Body of pancreas (tissue), 4 donors: ENCODE data around the gene TAS2R5. TPM values are rescaled to one million over a fixed set of nuclear protein-coding genes. Genes with fewer than 3 reads are reported as not detected.

Source experiments
- ATAC-seq: fragments of 150-250 bp; one replicate; pipeline ENCODE4 v1.9.1; 2016
- DNase-seq, 4 donors: peaks; one replicate each; pipeline ENCODE4 v3.0.0-alpha.2; 2019
- H3K27ac ChIP-seq, 4 donors: fragments of 200-600 bp; sonication (generic); 1 replicate in 3 of 4; 2 replicates in 1 of 4; pipeline versions ENCODE4 v1.5.1 to v1.6.1; 2016 to 2019; ENCODE audit warnings: mild to moderate bottlenecking in 1 of 4, mixed read lengths in 1 of 4, moderate library complexity in 1 of 4
- H3K27me3 ChIP-seq, 2 donors: fragments of 200-600 bp; sonication (generic); one replicate each; pipeline ENCODE4 v1.6.0; 2016; ENCODE audit warnings: mild to moderate bottlenecking in 1 of 2
- H3K36me3 ChIP-seq, 2 donors: fragments of 200-600 bp; sonication (generic); replicated peaks in 1 of 2; 2 replicates each; pipeline ENCODE4 v1.5.1; 2016; ENCODE audit warnings: low read depth in 2 of 2; ENCODE audit not compliant: insufficient read depth in 1 of 2
- H3K4me1 ChIP-seq: fragments of 200-600 bp; sonication (generic); one replicate; pipeline ENCODE4 v1.6.0; 2016
- H3K4me3 ChIP-seq, 2 donors: fragments of 200-600 bp; sonication (generic); 1 replicate in 1 of 2; 2 replicates in 1 of 2; pipeline ENCODE4 v1.5.1; 2016 to 2019
- H3K9me3 ChIP-seq, 3 donors: fragments of 200-600 bp; sonication (generic); 1 replicate in 2 of 3; 2 replicates in 1 of 3; pipeline ENCODE4 v1.5.1; 2016
- CTCF ChIP-seq, 7 experiments: fragments of 450-650 bp in 4 of 7; fragments of 200-600 bp in 3 of 7; sonication (generic) in 3 of 7; IDR thresholded peaks; one replicate each; pipeline ENCODE4 v1.5.1; 2016 to 2019; ENCODE audit warnings: antibody characterized with exemption in 7 of 7
- POLR2A ChIP-seq, 3 donors: fragments of 450-650 bp; IDR thresholded peaks; one replicate each; pipeline ENCODE4 v1.6.1; 2016; ENCODE audit warnings: antibody characterized with exemption in 3 of 3, mild to moderate bottlenecking in 2 of 3
- WGBS, 2 donors: methylation state at CpG; one replicate each; pipeline ENCODE4 v1.1.5; 2017; 5-methylcytosine and 5-hydroxymethylcytosine counted together
- intact Hi-C: fragments of 100-400 bp; cut with DNase I; formaldehyde crosslinking; loops from one replicate; pipeline ENCODE4 v1.15.1; 2023
- total RNA-seq, 2 donors: library from RNA; depleted of rRNA; stranded (reverse); fragments of >200 nt; gene quantifications; one replicate each; pipeline ENCODE4 v1.1.0, GENCODE V29; 2016

TAS2R5 gene
- total RNA-seq, 2 donors from 2014 or later: 0.99 to 1.0 TPM

GRCh38 chr7:141838581-141838980 lies 48.6 kb downstream of the TAS2R5 start:
- TF ChIP-seq CTCF (IDR thresholded peaks at IDR 0.05) (no peak), POLR2A (IDR thresholded peaks at IDR 0.05) (no peak)
- no peak for DNase-seq
- no peaks in the 10 kb centered on the region for H3K36me3 ChIP-seq
- intact Hi-C loops: no loop called here
- 89 to 94% methylated on average over 1 of the region's 1 CpG for WGBS, 2 donors
- H3K27me3 ChIP-seq: no peaks in the 10 kb centered on the region
- H3K9me3 ChIP-seq: no peaks in the 10 kb centered on the region
- peaks cover 34% of the 10 kb centered on the region for H3K4me1 ChIP-seq
- H3K4me3 ChIP-seq: no peak overlapping the region
- ATAC-seq: no peak
- H3K27ac ChIP-seq: no peak overlapping the region

- ATAC-seq (no peak), DNase-seq (no peak)
- no peaks in the 10 kb centered on the region for H3K27me3 ChIP-seq
- TF ChIP-seq CTCF (IDR thresholded peaks at IDR 0.05) (no peak), POLR2A (IDR thresholded peaks at IDR 0.05) (no peak)
- H3K4me3 ChIP-seq: no peak overlapping the region
- WGBS, 2 donors: 83 to 84% methylated on average over 4 of the region's 4 CpGs
- no peaks in the 10 kb centered on the region for H3K9me3 ChIP-seq
- H3K4me1 ChIP-seq: peaks cover 40% of the 10 kb centered on the region
- H3K27ac ChIP-seq: no peak overlapping the region
- no peaks in the 10 kb centered on the region for H3K36me3 ChIP-seq
- intact Hi-C loops: no loop called here
Measured at GRCh38 chr7:141839256-141839655, 49.2 kb downstream of the TAS2R5 start.

GRCh38 chr7:141840708-141841107 lies 50.7 kb downstream of the TAS2R5 start:
- WGBS, 2 donors: 96 to 99% methylated on average over 5 of the region's 5 CpGs
- H3K36me3 ChIP-seq: no peaks in the 10 kb centered on the region
- DNase-seq (no peak), ATAC-seq (no peak)
- intact Hi-C loops: no loop called here
- H3K9me3 ChIP-seq: no peaks in the 10 kb centered on the region
- no peak for TF ChIP-seq CTCF (IDR thresholded peaks at IDR 0.05)
- no peak for TF ChIP-seq POLR2A (IDR thresholded peaks at IDR 0.05)
- H3K27me3 ChIP-seq: no peaks in the 10 kb centered on the region
- no peak overlapping the region for H3K4me3 ChIP-seq
- H3K27ac ChIP-seq: peak overlapping the region in 3 of 4 donors; percentile 15 to 70 (median 61)
- peaks cover 53% of the 10 kb centered on the region for H3K4me1 ChIP-seq

Other genes starting within 250 kb of the TAS2R5 start
- 10 to 100 TPM; 12.7 to 30.7 TPM for gene AGK, start 238.8 kb upstream of the TAS2R5 start, total RNA-seq
- gene DENND11, start 88.1 kb upstream of the TAS2R5 start, total RNA-seq: 10 to 100 TPM; 17.8 to 31.9 TPM
- not detected for gene WEE2, start 81.9 kb upstream of the TAS2R5 start, total RNA-seq
- gene SSBP1, start 51.9 kb upstream of the TAS2R5 start, total RNA-seq: 10 to 100 TPM; 32.6 to 52.9 TPM
- 1 to 10 TPM in 1 of 2 donors, not detected in 1; 2.6 TPM for gene TAS2R3, start 26.1 kb upstream of the TAS2R5 start, total RNA-seq
- gene TAS2R4, start 13.5 kb upstream of the TAS2R5 start, total RNA-seq: 1 to 10 TPM; 1.3 to 3.4 TPM
- not detected for gene PRSS37, start 51.3 kb downstream of the TAS2R5 start, total RNA-seq
- not detected for gene OR9A4, start 126.2 kb downstream of the TAS2R5 start, total RNA-seq
- 1 to 10 TPM in 1 of 2 donors, under 1 TPM in 1; 0.99 to 1.6 TPM for gene CLEC5A, start 156.8 kb downstream of the TAS2R5 start, total RNA-seq
- not detected for gene TAS2R38, start 183.6 kb downstream of the TAS2R5 start, total RNA-seq
- under 1 TPM; under 0.01 to 0.26 TPM for gene MGAM, start 205.7 kb downstream of the TAS2R5 start, total RNA-seq